Measurements from ENCODE around the gene MKI67. TPM values are rescaled to one million over a fixed set of nuclear protein-coding genes. Genes with fewer than 3 reads are reported as not detected.

MKI67 gene
- total and polyA plus RNA-seq, 8 donors = under 0.01 to 3.1 (median 0.47) TPM

DNA sequence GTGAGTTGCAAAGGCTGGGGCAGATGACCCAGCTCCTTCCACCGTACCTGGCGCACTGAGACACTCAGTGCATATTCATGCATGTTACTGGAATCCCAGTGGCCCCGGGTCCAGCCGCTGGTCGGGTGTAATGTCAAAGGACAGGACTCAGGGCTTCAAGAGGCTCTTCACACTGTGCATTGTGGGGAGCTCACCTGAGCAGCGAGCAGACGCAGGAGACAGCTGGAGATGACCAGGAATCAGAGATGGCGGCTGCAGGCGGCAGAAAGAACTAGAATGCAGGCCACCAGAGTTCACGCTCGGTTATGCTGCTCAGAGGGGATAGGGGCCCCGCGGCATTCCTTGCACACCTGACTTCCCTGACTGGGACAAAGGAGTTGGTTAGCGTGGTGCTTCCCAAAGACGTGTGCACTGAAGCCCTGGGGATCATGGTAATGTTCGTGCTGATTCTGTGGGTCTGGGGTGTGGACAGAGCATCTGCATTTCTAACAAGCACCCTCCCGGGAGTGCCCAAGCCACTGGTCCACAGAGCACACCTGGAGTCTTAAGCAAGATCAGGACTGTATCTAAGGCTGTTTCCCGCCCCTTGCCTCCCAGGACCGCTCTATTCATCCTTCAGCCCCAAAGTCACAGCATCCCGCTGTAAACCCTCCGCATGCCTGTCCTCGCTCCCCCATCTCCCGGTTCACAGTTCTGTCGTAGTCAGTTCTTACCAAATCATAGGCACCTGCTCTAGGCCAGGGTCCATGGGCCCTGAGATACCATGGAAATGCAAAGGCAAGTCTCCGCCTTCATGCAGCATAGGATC lies 71.0 kb downstream of the MKI67 start:
- H3K27ac ChIP-seq = no peak overlapping the region

DNA sequence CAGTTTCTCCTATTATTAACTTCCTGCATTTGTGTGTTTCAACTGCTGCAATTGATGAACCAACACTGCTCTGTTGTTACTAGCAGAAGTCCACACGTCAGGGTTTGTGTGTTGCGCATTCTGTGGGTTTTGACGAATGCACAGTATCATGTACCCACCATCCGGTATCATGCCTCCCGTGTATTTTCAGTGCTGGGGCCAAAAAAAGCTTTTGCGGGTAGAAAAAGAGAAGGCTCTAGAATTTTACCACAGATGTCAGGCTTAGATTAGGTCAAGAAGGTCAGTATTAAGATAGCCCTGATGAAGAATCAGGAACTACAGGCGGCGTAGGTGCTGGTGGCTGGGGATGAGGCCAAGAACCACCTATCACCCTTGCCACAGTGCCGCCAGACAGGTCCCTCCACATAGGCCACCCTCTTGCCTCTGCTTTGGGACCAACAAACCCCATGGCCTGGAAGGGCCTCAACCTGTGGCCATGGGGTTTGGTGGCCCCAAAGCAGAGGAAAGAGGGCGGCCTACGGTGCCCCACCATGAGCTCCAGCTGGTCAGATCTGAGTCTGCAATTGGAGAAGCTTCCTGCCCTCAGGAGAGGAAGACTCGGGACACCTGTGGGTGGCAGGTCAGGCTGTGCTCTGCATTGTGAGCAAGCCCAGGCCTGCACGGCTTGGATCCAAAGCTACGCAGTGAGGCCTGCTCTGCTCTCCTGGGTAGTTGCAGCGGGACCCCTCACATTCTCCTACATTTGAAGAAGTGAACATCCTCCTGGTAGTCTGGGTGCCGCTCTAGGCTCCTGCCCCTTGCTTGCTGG lies 71.9 kb downstream of the MKI67 start:
- no peak for FAIRE-seq
- ATAC-seq = peak in 2 of 4 donors; percentile 20 to 47
- no peaks in the 10 kb centered on the region for H3K36me3 ChIP-seq
- H3K27ac ChIP-seq = no peak overlapping the region
- H3K9me3 ChIP-seq = no peaks in the 10 kb centered on the region
- DNase-seq = no peak
- H3K27me3 ChIP-seq = no peaks in the 10 kb centered on the region
- H3K4me1 ChIP-seq = no peaks in the 10 kb centered on the region
- no peak overlapping the region for H3K4me3 ChIP-seq
- TF ChIP-seq, protein P1, sequence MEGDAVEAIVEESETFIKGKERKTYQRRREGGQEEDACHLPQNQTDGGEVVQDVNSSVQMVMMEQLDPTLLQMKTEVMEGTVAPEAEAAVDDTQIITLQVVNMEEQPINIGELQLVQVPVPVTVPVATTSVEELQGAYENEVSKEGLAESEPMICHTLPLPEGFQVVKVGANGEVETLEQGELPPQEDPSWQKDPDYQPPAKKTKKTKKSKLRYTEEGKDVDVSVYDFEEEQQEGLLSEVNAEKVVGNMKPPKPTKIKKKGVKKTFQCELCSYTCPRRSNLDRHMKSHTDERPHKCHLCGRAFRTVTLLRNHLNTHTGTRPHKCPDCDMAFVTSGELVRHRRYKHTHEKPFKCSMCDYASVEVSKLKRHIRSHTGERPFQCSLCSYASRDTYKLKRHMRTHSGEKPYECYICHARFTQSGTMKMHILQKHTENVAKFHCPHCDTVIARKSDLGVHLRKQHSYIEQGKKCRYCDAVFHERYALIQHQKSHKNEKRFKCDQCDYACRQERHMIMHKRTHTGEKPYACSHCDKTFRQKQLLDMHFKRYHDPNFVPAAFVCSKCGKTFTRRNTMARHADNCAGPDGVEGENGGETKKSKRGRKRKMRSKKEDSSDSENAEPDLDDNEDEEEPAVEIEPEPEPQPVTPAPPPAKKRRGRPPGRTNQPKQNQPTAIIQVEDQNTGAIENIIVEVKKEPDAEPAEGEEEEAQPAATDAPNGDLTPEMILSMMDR (IDR thresholded peaks at IDR 0.05) = no peak
- 85 to 86% methylated on average over 16 of the region's 16 CpGs for WGBS, 2 donors
- intact Hi-C loops (cut with DNase I) = no loop called here

More for the DNA sequence above, 71.0 kb downstream of the MKI67 start:
- no peak overlapping the region for H3K4me3 ChIP-seq
- H3K36me3 ChIP-seq = no peaks in the 10 kb centered on the region
- H3K4me1 ChIP-seq = no peaks in the 10 kb centered on the region
- ATAC-seq (no peak), DNase-seq (no peak), FAIRE-seq (no peak)
- TF ChIP-seq, protein P1 (IDR thresholded peaks at IDR 0.05) = no peak
- H3K27me3 ChIP-seq = no peaks in the 10 kb centered on the region
- intact Hi-C loops (cut with DNase I) = no loop called here
- WGBS, 2 donors = 85 to 90% methylated on average over 25 of the region's 25 CpGs
- H3K9me3 ChIP-seq = no peaks in the 10 kb centered on the region

GRCh38 chr10:128053356-128053755 lies 72.9 kb downstream of the MKI67 start:
- WGBS, 2 donors = 93% methylated on average over 7 of the region's 7 CpGs

GRCh38 chr10:128052696-128053095 lies 73.5 kb downstream of the MKI67 start:
- H3K27ac ChIP-seq = no peak overlapping the region
- intact Hi-C loops (cut with DNase I) = no loop called here

More at GRCh38 chr10:128053356-128053755, 72.9 kb downstream of the MKI67 start:
- H3K27ac ChIP-seq = no peak overlapping the region
- TF ChIP-seq, protein P1 (IDR thresholded peaks at IDR 0.05) = no peak
- H3K9me3 ChIP-seq = no peaks in the 10 kb centered on the region
- no peak overlapping the region for H3K4me3 ChIP-seq
- ATAC-seq = no peak
- DNase-seq = no peak
- no peaks in the 10 kb centered on the region for H3K27me3 ChIP-seq
- no peaks in the 10 kb centered on the region for H3K36me3 ChIP-seq
- intact Hi-C loops (cut with DNase I) = no loop called here
- no peaks in the 10 kb centered on the region for H3K4me1 ChIP-seq
- FAIRE-seq = no peak

More at GRCh38 chr10:128052696-128053095, 73.5 kb downstream of the MKI67 start:
- DNase-seq (no peak), ATAC-seq (no peak), FAIRE-seq (no peak)
- WGBS, 2 donors = 87 to 92% methylated on average over 7 of the region's 7 CpGs
- TF ChIP-seq, protein P1 (IDR thresholded peaks at IDR 0.05) = no peak
- H3K36me3 ChIP-seq = no peaks in the 10 kb centered on the region
- no peaks in the 10 kb centered on the region for H3K4me1 ChIP-seq
- no peak overlapping the region for H3K4me3 ChIP-seq
- no peaks in the 10 kb centered on the region for H3K27me3 ChIP-seq
- no peaks in the 10 kb centered on the region for H3K9me3 ChIP-seq

Measured in pancreas (tissue), 10 donors.